IMR-90 (cell line): ENCODE measurements around the gene DTNA.

Experiments used
- CTCF ChIP-seq: conservative IDR thresholded peaks from 2 replicates; pipeline ENCODE4 v1.5.1; 2012; ENCODE audit warnings: mild to moderate bottlenecking, low read depth, low read length, improper control_type of control experiment
- NFE2L2 ChIP-seq: fragments of 150-350 bp; IDR thresholded peaks from 2 replicates; pipeline ENCODE4 v1.6.1; 2016; ENCODE audit warnings: low read depth, mild to moderate bottlenecking, low read length
- POLR2A ChIP-seq: IDR thresholded peaks from 2 replicates; pipeline ENCODE4 v1.6.1; 2012; ENCODE audit warnings: mild to moderate bottlenecking, low read depth, low read length

- TF ChIP-seq CTCF (no peak), NFE2L2 (no peak), POLR2A (no peak)
Observed at GRCh38 chr18:34862561-34862960, 152.5 kb downstream of the DTNA start.
